Nephron (organoid): ENCODE results near the gene MCAM.
A peak's percentile ranks its signal among the peaks of the same experiment; 100 is the strongest.

Experiments used
- H3K27ac Mint-ChIP-seq, 3 experiments: 2 replicates each; pipeline ENCODE4 v1.8.0; 2020; ENCODE audit warnings: mixed read lengths in 3 of 3, mild to moderate bottlenecking in 2 of 3, moderate library complexity in 1 of 3
- H3K27me3 Mint-ChIP-seq: 2 replicates; pipeline ENCODE4 v1.8.0; 2021; ENCODE audit warnings: low read depth, mild to moderate bottlenecking, moderate library complexity, mixed read lengths
- H3K36me3 Mint-ChIP-seq: 2 replicates; pipeline ENCODE4 v1.8.0; 2020; ENCODE audit warnings: low read depth, mixed read lengths
- H3K4me1 Mint-ChIP-seq: 2 replicates; pipeline ENCODE4 v1.8.0; 2020; ENCODE audit warnings: mixed read lengths
- H3K4me3 Mint-ChIP-seq, 3 experiments: 2 replicates each; pipeline ENCODE4 v1.8.0; 2020; ENCODE audit warnings: mild to moderate bottlenecking in 3 of 3, mixed read lengths in 3 of 3, moderate library complexity in 2 of 3
- H3K9me3 Mint-ChIP-seq: 2 replicates; pipeline ENCODE4 v1.8.0; 2020; ENCODE audit warnings: mixed read lengths
- TF ChIP-seq, protein P1 (sequence below), 3 experiments: fragments of 200-600 bp; sonication (generic); IDR thresholded peaks; one replicate each; pipeline ENCODE4 v1.5.0; 2021; ENCODE audit warnings: antibody characterized with exemption in 3 of 3; ENCODE audit not compliant: unreplicated experiment in 3 of 3

MCAM gene

GRCh38 chr11:119316016-119316728, 758 bp downstream of the MCAM start:
- no peaks in the 10 kb centered on the region for H3K9me3 Mint-ChIP-seq
- H3K4me1 Mint-ChIP-seq: peaks cover 19% of the 10 kb centered on the region
- peak overlapping the region; percentile 76 to 79 (median 77) for H3K4me3 Mint-ChIP-seq
- no peak overlapping the region for H3K27ac Mint-ChIP-seq
- H3K36me3 Mint-ChIP-seq: no peaks in the 10 kb centered on the region
- TF ChIP-seq, protein P1, sequence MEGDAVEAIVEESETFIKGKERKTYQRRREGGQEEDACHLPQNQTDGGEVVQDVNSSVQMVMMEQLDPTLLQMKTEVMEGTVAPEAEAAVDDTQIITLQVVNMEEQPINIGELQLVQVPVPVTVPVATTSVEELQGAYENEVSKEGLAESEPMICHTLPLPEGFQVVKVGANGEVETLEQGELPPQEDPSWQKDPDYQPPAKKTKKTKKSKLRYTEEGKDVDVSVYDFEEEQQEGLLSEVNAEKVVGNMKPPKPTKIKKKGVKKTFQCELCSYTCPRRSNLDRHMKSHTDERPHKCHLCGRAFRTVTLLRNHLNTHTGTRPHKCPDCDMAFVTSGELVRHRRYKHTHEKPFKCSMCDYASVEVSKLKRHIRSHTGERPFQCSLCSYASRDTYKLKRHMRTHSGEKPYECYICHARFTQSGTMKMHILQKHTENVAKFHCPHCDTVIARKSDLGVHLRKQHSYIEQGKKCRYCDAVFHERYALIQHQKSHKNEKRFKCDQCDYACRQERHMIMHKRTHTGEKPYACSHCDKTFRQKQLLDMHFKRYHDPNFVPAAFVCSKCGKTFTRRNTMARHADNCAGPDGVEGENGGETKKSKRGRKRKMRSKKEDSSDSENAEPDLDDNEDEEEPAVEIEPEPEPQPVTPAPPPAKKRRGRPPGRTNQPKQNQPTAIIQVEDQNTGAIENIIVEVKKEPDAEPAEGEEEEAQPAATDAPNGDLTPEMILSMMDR (IDR thresholded peaks at IDR 0.05; ENCODE audit: unreplicated experiment in 3 of 3): no peak
- peaks cover 6% of the 10 kb centered on the region for H3K27me3 Mint-ChIP-seq

DNA sequence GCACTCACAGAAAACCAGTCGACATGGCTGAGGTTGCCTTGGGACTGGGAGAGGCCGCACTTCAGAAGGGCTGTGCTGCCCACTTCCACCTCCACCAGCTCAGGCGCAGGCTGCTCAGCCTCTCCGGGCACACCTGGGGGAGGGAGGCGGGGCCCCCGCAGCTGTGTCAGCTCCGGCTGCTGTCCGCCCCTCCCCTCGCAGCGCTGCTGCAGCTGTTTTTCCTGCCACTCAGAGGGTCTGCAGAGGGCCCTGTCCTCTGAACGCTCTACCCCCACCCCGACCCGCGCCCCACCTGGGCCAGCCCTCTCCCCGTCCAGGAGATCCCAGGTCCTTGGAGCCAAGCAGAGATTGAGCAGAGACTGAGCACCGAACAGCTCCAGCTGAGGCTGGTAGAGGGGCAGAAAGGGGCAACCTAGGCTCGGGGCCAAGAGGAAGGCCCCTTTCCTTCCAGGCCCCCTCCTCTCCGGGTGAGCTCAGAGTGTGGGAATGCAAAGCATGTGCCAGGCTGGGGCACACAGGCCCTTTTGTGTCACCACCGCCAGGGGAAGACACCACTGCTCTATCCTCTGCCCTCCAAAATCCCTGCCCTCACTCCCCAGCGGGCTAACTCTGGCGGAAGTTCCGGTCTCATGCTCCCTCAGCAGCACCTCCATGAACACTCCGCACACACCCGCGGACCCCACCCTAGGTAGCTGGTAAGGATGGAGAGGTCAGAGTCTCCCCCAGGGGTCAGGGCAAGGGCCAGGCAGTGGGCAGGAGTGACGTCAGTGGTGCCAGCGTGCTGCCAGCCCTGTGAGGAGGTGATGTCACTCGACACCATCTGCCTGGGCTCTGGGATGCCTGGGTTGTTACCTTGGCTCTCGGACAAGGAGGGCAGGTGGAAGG, 1.6 kb downstream of the MCAM start:
- Mint-ChIP-seq H3K9me3 (no peaks in the 10 kb centered on the region), H3K4me1 (peaks cover 19% of the 10 kb centered on the region), H3K27me3 (peaks cover 6% of the 10 kb centered on the region), H3K36me3 (no peaks in the 10 kb centered on the region), H3K27ac (peak overlapping the region in 1 of 3 experiments; percentile 26), H3K4me3 (peak overlapping the region; percentile 76 to 79 (median 77))
- TF ChIP-seq, protein P1 (IDR thresholded peaks at IDR 0.05; ENCODE audit: unreplicated experiment in 3 of 3): no peak

DNA sequence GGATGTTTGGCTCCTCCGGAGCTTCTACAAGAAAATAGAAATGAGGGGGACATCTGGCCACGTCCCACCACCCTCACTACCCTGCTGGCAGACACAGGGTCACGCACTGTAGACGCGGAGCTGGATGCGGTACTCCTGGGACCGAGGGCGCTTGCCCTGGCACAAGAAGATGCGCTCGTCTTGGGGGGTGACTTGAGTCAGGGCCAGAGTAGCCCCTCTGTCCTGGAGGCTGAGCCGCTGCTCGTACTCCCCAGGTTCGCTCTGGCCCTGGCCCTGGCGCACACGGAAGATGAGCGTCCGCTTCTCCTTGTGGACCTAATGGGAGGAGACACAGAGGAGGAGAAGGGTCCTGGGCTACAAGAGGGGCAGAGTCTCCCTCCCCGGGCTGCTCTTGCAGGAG, 2.2 kb downstream of the MCAM start:
- H3K27me3 Mint-ChIP-seq: peaks cover 3% of the 10 kb centered on the region
- TF ChIP-seq, protein P1 (IDR thresholded peaks at IDR 0.05; ENCODE audit: unreplicated experiment in 3 of 3): no peak
- H3K9me3 Mint-ChIP-seq: no peaks in the 10 kb centered on the region
- H3K36me3 Mint-ChIP-seq: peaks cover 2% of the 10 kb centered on the region
- peak overlapping the region; percentile 43 to 79 (median 76) for H3K4me3 Mint-ChIP-seq
- peaks cover 16% of the 10 kb centered on the region for H3K4me1 Mint-ChIP-seq
- H3K27ac Mint-ChIP-seq: no peak overlapping the region

- Mint-ChIP-seq H3K27me3 (peaks cover 1% of the 10 kb centered on the region), H3K4me3 (no peak overlapping the region), H3K4me1 (no peaks in the 10 kb centered on the region), H3K9me3 (no peaks in the 10 kb centered on the region), H3K27ac (no peak overlapping the region), H3K36me3 (peaks cover 8% of the 10 kb centered on the region)
- TF ChIP-seq, protein P1 (IDR thresholded peaks at IDR 0.05; ENCODE audit: unreplicated experiment in 3 of 3): no peak
Observed at GRCh38 chr11:119310682-119311052, 6.3 kb downstream of the MCAM start.

DNA sequence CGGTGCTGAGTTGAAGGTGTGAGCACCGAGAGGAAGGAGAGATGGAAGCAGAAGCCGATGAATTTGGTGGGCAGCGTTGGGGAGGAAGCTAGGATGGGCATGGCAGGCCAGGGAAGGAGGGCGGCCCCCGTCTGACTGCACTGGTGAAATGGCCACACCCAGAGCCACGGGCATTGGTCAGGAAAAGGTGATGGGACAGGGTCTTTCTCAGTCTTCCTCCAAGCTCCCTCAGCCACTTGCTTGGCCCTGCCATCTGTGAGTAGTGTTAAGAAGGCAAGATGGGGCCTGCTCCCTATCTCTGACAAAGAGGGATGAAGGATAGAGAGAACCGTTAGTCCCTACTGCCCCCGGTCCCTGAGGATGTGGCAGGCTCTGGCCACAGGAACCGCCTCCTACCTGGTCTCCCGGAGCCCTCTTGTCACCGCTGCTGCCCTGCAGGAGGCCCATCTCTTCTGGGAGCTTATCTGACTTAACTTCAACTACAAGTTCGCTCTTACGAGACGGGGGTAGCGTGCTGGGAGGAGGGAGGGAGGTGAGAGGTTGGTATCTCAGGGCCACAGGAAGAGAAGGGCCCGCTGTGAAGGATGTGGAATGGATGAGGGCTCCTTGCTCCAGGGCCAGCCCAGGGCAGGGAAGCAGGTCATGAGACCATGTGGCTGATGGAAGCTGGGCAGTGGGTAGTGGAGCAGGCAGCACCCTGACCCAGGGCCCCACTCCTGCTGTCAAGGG, 6.8 kb downstream of the MCAM start:
- TF ChIP-seq, protein P1 (IDR thresholded peaks at IDR 0.05; ENCODE audit: unreplicated experiment in 3 of 3): no peak
- Mint-ChIP-seq H3K36me3 (peaks cover 11% of the 10 kb centered on the region), H3K27me3 (no peaks in the 10 kb centered on the region), H3K4me1 (no peaks in the 10 kb centered on the region), H3K27ac (no peak overlapping the region), H3K4me3 (no peak overlapping the region), H3K9me3 (no peaks in the 10 kb centered on the region)
